NCI-H2029 (cell line): ENCODE measurements around the gene IL17C.

Experiments
- DNase-seq: peaks from one replicate; lab custom pipeline; 2025; lab: John Stamatoyannopoulos, UW

IL17C gene

DNA sequence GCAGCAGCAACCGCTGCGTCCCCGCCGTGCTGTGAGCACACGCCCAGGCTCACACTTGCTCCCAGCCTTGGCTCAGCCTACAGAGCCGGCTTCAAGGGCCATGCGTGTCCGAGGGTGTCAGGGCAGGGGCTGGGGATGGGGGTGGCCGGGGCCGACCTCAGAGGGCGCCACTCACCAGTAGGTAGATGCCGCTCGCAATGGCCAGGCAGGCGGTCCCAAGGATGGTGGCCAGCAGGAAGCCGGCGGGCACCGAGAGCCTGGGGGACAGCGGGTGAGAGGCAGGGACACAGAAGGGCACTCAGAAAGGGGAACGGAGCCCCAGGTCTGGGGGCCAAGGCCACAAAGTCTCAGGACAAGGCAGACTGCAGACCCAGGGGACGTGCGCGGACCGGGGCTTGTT is 7.6 kb downstream of the IL17C start:
- DNase-seq, result no peak

DNA sequence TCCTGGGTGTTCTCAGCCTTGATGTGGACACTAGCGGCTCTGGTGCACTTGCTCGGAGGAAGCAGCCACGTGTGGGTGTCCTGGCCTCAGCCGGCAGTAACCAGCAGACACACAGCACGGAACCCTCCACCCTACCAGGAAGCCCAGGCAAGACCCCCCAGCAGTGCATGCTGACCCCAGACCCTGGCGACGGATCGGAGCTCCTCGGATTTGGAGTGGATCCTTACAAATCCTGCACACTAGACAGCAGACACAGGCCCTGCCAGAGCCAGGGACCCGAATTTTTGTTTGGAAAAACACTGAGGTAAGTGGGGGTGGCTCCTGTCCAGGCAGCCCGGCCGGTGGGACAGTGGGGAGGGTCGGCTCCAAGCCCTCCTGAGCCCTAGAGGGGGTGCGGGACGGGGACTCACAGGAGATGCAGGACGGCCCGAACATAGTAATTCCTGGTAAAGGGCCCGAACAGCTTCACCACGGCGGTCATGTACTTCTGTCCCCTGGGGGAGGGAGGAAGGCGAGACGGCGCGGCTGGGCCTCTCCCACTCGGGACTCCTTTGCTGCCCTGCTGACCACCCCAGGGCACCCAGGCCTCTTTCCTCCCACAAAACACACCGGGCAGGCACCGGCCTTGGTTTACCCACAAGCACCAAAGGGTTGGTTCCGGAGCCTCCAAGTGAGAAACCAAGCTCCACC is 8.1 kb downstream of the IL17C start:
- no peak for DNase-seq

GRCh38 chr16:88647178-88648070 is 9.1 kb downstream of the IL17C start:
- DNase-seq, result no peak

- peak; percentile 33 for DNase-seq
Measured at GRCh38 chr16:88649195-88649923, 11.0 kb downstream of the IL17C start.

DNA sequence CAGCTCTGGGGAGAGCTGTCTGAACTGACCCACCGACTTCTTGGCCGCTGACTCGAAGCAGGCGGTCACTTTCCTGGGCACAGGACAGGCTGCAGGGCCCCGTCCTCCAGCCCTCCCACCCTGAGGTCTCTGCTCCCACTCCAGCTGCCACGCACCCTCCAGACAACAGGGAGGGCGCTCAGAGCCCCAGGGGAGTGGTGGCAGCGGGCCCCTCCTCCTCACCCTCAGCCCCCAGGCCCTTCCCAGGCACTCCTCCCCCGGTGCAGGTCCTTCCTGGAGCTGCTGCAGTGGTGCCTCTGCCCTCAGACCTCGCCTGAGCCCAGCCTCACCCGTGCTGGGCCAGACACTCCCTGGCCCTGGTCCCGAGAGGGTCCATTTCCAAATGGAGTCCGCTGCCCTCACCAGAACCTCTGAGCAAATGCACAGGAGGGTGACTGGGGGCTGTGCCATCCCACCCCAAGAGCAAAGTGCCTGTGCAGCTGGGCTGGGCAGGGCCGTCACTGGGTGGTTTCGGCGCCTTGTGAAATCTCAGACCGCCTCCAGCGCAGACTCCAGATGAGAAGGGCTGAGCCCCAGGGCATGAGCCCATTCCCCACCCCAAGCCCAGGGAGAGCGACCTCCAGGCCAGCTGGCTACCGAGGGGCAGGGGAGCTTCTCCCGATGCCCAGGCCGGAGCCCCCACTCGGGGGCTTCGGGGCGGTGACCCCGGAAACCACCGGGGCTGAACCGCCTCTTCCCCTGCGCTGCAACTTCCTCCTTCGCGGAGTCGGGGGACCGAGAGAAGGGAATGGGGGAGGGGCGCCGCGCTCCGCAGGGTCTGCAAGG is 11.8 kb downstream of the IL17C start:
- DNase-seq, result no peak

DNA sequence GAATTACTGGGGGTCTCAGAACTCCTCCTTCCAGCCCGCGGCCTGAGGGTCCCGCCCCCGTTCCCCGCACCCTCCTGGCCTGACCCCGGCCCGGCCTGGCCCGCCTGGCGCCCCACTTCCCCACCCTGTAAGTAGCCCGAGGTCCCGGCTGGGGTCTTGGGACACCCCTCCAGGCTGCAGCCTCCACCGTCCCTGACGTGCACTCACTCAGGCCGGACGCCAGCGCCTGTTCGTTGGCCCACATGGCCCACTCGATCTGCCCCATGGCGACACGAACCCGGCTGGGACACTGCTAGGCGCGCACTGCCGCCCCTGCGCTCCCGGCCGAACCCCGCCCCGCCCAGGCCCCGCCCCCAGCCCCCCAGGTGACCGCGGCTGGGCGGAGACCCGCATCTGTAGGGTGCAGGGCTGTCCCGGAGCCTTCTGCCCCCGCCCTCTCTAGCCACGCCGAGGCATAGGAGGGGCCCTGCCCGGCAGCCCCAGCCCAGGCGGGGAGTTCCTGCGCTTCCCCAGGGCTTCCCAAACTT is 12.4 kb downstream of the IL17C start, which contains the start of gene CYBA:
Gene CYBA, minus strand, starts transcription at position 305 of the 527 bp plus-strand sequence. Its CDS starts 40 bp downstream, at position 265.
- peak; percentile 13 for DNase-seq

DNA sequence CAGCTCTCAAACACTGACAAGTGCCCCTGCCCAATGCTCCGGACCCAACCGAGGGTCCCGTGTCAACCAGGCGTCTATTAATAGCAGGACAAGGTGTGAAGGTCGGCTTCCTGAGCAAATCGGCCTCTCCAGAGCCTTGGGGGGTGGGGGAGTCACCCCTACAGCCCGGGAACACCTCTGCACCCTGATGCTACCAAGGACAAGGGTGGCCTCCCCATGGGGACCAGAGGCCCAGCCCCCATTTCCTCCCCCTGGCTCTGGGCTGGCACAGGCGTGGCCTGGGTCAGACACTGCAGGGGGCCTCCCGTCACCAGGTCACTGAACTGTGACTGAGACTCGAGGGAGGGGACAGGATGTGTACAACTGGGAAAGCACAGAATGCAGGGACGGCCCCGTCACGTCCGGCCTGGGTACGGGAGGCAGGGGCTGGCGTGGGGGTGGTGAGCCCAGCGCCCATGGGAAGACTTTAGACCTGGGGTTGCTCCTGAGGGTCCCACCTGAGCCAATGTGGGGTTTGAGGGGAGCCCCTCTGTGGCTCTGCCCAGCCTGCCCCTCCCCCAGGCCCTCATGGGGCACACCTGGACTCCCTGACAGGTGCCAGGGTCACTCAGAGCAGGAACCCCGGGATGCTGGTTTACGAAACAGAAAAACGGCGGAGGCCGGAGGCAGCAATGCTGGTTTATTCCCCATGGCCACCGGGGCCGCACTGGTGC is 13.1 kb downstream of the IL17C start:
- DNase-seq, result peak; percentile 63

- DNase-seq, result no peak
Measured at GRCh38 chr16:88651989-88652761, 13.8 kb downstream of the IL17C start.

DNA sequence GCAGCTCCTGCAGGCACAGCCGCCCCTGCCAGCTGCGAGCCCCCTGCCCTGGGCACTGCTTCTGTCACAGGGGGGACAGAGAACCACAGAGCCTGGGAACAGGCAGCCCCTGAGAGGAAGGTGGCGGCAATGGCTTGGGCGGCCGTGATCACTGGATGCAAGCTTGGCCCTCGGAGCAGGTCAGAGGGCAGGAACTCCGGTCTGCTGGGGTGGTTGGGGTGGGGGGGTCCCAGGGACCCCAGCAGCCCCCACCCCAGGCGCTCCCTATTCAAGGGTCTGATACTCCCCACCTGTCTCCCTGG is 14.3 kb downstream of the IL17C start:
- DNase-seq, result no peak

- DNase-seq, result no peak
Measured at GRCh38 chr16:88653101-88653500, 14.7 kb downstream of the IL17C start.

DNA sequence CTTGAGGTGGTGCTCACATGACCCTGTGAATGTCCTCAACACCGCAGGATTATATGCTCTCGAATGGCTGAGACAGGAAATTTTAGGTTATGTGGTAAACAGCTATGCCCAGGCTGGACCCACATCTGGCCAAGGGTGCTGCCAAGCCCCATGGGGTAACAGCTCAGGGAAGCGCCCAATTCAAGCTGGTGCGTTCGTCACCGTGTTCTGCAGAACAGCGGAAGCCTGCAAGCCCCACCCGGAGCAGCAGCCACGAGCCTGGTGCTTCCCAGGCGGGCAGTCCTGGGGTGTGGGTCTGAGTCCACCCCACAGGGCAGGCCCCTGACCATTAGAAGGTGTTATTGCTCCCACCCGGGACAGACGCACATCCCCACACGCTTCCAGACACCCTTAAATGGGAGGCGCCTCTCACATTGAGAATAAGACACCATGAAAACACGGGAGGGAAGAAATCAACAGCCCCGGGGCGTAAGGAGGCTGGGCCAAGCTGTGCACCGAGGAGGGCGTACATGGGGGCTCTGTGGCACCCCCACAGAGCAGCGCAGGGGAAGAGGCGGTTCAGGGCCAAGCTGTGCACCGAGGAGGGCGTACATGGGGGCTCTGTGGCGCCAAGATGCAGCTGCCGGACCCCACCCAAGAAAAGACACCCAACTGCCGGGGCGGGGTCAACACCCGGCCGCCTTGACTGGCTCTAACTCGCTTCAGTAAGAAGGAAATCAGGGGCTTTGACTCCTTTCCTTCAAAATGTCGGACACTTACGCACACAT is 15.4 kb downstream of the IL17C start:
- no peak for DNase-seq

DNA sequence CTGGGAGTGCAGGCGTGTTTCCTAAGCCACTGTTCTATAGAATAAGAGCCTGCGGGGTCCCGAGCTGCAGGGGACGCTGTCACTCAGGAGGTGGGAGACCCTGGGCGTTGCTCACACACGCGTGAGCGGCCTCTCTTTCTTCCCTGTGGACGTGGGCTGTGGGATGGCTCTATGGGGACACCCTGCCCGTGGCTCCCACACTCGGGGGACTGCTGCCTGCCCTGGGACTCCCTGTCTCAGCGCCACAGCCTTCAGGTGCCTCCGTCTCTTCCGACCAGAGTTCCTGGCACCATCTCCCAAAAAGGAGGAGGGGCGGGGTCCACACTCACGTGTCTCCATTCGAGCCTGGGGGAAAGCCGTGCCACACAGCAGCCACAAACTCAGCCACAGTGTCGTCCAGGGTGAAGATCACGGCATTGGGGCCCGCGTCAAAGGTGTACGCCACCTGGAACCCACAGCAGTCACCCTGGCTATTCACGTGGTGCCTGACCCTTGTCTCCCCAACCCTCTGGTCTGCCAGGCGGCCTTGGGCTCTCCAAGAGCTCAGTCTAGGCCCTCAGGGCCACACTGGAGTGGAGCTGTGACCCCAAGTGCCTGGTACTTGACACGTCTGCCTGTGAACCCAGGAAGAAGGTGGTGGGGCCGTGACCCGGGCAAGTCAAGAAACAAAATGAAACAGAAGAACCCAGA is 16.1 kb downstream of the IL17C start:
- DNase-seq, result no peak

- DNase-seq, result no peak
Measured at GRCh38 chr16:88655053-88655732, 16.8 kb downstream of the IL17C start.

- DNase-seq, result no peak
Measured at GRCh38 chr16:88655733-88656281, 17.4 kb downstream of the IL17C start.

DNA sequence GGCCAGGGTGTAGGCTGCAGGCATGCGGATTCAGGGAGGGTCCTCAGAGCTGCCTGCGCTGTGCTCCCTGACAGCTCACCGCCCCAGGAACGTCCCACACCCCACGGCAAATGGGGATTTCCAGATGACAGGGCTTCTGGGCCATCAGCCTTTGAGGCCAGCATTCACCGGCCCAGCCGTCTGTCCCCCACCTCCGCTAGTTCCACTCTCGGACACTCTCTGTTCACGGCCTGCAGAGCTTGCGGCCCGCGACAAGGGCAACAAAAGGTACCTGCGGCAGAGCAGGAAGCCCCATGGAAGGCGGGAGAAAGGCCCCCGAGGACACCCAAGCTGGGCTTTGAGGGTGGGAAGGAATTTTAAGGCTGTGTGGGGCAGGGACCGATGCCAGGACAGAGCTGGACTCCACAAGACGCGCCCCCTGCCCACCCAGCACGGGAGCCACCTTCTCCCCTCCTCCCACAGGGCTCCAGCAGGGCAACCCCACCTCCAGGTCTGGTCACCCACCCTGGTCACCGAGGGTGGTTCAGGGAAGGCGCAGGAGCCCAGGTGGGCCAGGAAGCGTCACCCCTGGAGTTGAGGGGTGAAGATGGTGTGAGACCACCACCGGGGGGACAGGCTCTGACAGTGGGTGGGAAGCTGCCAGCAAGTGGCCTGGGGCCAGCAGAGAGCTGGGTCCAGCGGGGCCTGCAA is 18.1 kb downstream of the IL17C start:
- DNase-seq, result no peak

- no peak for DNase-seq
Measured at GRCh38 chr16:88657371-88657770, 19.0 kb downstream of the IL17C start.

- DNase-seq, result no peak
Measured at GRCh38 chr16:88658714-88659113, 20.3 kb downstream of the IL17C start.
